Activated CD4-positive, alpha-beta T cell treated with anti-CD3 and anti-CD28 coated beads, Interleukin-2, amount 50 U/mL, for 1 hour (primary cell): ENCODE data around the gene ALG13.
A peak's percentile ranks its signal among the peaks of the same experiment; 100 is the strongest.
"Not testable (repeated sequence)": the region's sequence is repeated elsewhere in the genome, so short reads cannot be mapped to it uniquely, and the experiment has no call there.

ENCODE experiments used
- DNase-seq: peaks from one replicate; pipeline ENCODE4 v3.0.0-alpha.2; 2020

Gene ALG13

GRCh38 chrX:111680988-111681779 lies at the start of gene ALG13:
TSS of gene ALG13 (plus strand) at chrX:111681170. CDS start at chrX:111681219, 49 bp downstream.
- DNase-seq: peak; percentile 86

- DNase-seq: no peak
Observed at GRCh38 chrX:111634823-111635729, 45.9 kb upstream of the ALG13 start.

- no peak for DNase-seq
Observed at GRCh38 chrX:111641969-111642368, 39.0 kb upstream of the ALG13 start.

GRCh38 chrX:111645165-111645564 lies 35.8 kb upstream of the ALG13 start:
- DNase-seq: not testable (repeated sequence)

- no peak for DNase-seq
Observed at GRCh38 chrX:111645607-111646006, 35.4 kb upstream of the ALG13 start.

- no peak for DNase-seq
Observed at GRCh38 chrX:111646515-111646914, 34.5 kb upstream of the ALG13 start.

GRCh38 chrX:111648802-111649201 lies 32.2 kb upstream of the ALG13 start:
- no peak for DNase-seq

GRCh38 chrX:111649638-111650037 lies 31.3 kb upstream of the ALG13 start:
- DNase-seq: no peak

GRCh38 chrX:111650845-111651244 lies 30.1 kb upstream of the ALG13 start:
- DNase-seq: no peak

GRCh38 chrX:111652719-111653118 lies 28.3 kb upstream of the ALG13 start:
- DNase-seq: no peak

GRCh38 chrX:111661241-111661640 lies 19.7 kb upstream of the ALG13 start:
- no peak for DNase-seq

- DNase-seq: no peak
Observed at GRCh38 chrX:111662292-111662691, 18.7 kb upstream of the ALG13 start.

- no peak for DNase-seq
Observed at GRCh38 chrX:111671668-111672067, 9.3 kb upstream of the ALG13 start.

- DNase-seq: no peak
Observed at GRCh38 chrX:111687305-111687704, 6.3 kb downstream of the ALG13 start.

- DNase-seq: no peak
Observed at GRCh38 chrX:111695297-111695880, 14.4 kb downstream of the ALG13 start.

GRCh38 chrX:111719426-111720210 lies 38.6 kb downstream of the ALG13 start:
- no peak for DNase-seq

- DNase-seq: no peak
Observed at GRCh38 chrX:111728096-111728495, 47.1 kb downstream of the ALG13 start.

GRCh38 chrX:111731351-111731750 lies 50.4 kb downstream of the ALG13 start:
- no peak for DNase-seq

- DNase-seq: no peak
Observed at GRCh38 chrX:111736571-111736970, 55.6 kb downstream of the ALG13 start.

- DNase-seq: no peak
Observed at GRCh38 chrX:111742018-111742417, 61.0 kb downstream of the ALG13 start.

- no peak for DNase-seq
Observed at GRCh38 chrX:111743316-111743715, 62.3 kb downstream of the ALG13 start.

- no peak for DNase-seq
Observed at GRCh38 chrX:111756486-111756885, 75.5 kb downstream of the ALG13 start.

GRCh38 chrX:111759686-111760085 lies 78.7 kb downstream of the ALG13 start:
- DNase-seq: no peak
